ENCODE results near the gene TEP1.

- TF ChIP-seq EZH2 (IDR thresholded peaks at IDR 0.05; ENCODE audit: insufficient read depth, low read length) (no peak), CTCF (IDR thresholded peaks at IDR 0.05; ENCODE audit: insufficient read depth, low read depth, low read length) (no peak)
These were observed 44.9 kb upstream of the TEP1 start for GRCh38 chr14:20458031-20458789.
